T47D (cell line): ENCODE results near the gene SSBP4.

Experiments
- DNase-seq, 2 experiments: peaks; one replicate each; pipeline versions ENCODE4 v3.0.0 to v3.0.0-alpha.2; 2011 to 2012; ENCODE audit warnings: low read depth in 1 of 2, low spot score in 1 of 2
- JUND ChIP-seq: IDR thresholded peaks from 2 replicates; pipeline ENCODE4 v1.6.1; 2012; ENCODE audit warnings: low read depth
- in situ Hi-C: cut with HindIII; loops from 2 replicates; pipeline ENCODE4 v1.10.0; 2016; ENCODE audit warnings: low sequenced_read_pairs, low pct_unique_long_range_greater_than_20kb

SSBP4 gene

DNA sequence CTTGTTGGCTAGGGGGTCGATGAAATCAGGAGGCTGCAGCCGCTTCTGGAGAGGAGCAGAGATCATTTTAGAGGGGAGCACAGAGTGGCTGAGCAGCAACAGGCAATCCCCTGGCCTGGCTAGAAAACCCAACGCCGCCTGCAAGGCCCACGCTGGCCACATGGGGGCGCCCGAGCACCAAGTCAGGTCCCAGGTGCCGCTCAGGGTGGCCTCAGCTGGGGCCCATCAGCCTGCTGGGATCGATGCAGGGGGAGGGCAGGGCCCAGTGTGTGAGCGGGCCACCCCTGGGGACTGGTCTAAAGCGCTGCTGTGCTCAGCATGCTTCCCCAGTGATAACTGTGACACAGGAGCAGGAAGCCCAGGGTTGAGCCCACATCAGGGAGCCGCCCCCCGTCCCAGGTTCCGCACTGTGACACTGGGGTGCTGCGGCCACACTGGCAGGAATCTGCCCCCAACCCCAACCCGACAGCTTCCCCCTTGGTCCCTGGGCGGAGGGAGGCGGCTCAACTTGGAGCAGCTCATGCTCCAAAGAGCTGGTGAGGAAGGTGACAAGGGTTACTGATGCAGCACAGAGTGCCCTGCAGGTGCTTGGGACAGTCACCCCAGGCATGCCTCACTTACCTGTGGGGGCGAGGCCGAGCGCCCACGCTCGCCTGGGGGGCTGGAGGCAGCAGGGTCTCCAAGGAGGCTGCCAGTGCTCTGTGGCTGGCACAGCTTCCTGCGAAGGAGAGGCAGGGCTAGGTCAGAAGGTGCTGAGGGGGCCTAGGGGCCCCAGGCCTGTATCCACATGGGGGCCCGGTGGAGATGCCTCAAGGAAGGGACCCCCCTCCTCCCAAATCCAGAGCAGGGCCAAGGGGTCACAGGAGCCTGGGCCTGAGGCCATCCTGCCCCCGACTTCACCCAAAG, 32.0 kb downstream of the SSBP4 start:
- no peak for TF ChIP-seq JUND
- peak; percentile 53 to 73 for DNase-seq
- in situ Hi-C loops = no loop called here

DNA sequence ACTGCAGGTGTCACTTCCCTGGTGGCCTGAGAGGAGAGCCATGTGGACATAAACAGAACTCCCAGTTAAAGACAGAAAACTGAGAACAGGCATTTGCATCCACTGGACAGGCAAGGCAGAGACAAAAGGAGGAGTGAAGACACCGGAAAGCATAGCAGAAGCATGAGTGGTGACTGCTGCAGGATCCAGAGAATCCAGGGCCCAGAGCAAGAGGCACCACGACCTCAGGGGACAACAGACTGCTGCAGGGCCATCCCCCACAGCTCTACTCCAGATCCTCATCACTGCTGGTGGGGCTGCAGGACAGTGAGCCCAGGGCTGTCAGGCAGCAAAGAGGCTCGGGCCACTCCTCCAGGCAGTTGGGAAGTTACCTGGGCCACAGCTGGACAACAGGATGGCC, 33.2 kb downstream of the SSBP4 start:
- in situ Hi-C loops = no loop called here
- DNase-seq = no peak
- TF ChIP-seq JUND = no peak

DNA sequence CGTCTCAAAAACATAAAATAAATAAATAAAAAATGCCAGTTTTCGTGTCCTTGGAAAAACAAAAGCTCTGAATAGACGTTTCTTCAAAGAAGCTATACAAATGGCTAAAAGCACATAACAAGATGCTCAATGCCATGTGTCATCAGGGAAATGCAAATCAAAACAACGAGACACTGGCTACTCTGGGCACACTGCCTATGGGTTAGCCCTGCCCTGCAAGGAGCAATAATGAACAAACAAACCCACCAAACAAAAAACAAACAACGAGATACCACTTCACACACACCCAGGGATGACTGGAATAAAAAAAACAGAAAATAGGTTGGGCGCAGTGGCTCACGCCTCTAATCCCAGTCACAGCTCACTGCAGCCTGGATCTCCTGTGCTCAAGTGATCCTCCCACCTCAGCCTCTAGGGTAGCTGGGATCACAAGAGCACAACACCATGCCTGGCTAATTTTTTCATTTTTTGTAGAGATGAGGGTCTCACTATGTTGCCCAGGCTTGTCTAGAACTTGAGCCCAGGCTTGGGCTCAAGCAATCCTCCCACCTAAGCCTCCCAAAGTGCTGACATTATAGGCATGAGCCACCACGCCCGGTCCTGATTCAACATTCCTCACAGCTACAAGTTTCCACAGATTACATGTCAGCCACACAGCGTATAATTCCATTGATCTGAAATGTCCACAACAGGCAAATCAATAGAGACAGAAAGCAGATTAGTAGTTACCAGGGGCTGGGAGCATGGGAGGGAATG, 34.2 kb downstream of the SSBP4 start:
- in situ Hi-C loops = no loop called here
- TF ChIP-seq JUND = no peak
- no peak for DNase-seq

- no peak for DNase-seq
- no peak for TF ChIP-seq JUND
- in situ Hi-C loops = no loop called here
These were observed 37.1 kb downstream of the SSBP4 start for GRCh38 chr19:18456279-18456678.

DNA sequence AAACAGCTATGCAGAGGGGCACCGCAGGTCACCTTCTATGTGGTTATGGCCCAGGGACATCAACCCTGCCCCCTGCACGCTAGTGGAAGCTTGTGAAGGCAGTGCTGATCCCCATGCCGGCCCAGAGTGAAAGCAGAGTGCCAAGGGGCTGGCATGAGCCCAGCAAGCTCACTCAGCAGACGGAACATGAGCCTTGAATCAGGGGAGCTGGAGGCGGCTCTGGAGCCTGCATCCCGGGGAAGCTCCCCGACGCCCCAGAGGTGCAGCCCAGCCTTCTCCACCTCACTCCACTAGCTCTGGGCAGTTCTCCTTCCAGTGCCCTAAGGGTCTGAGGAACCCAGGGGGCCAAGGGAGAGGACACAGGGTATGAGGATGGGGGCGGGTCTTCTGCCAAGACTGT, 37.8 kb downstream of the SSBP4 start:
- DNase-seq = no peak
- no peak for TF ChIP-seq JUND
- in situ Hi-C loops = no loop called here

GRCh38 chr19:18457483-18458331, 38.5 kb downstream of the SSBP4 start:
- DNase-seq = no peak
- in situ Hi-C loops = no loop called here
- TF ChIP-seq JUND = no peak

DNA sequence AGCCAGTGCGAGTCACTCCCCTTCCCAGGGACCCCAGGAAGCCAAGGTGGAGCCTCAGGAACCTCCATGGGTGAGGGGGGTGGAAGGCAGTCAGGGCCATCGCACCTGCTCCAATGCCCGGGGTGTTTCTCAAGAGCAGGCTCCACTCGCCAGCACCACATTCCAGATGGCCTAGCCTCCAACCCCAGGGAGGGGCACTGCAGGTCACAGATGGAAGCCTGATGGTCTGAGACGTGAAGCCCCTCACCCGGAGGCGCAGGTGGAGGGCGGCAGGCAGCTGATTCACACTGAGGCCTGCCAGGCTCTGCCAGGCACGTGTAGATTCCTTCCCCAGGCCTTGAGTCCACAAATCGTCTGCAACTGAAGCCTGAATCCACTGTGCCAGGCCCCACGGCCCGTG, 41.7 kb downstream of the SSBP4 start:
- in situ Hi-C loops = no loop called here

DNA sequence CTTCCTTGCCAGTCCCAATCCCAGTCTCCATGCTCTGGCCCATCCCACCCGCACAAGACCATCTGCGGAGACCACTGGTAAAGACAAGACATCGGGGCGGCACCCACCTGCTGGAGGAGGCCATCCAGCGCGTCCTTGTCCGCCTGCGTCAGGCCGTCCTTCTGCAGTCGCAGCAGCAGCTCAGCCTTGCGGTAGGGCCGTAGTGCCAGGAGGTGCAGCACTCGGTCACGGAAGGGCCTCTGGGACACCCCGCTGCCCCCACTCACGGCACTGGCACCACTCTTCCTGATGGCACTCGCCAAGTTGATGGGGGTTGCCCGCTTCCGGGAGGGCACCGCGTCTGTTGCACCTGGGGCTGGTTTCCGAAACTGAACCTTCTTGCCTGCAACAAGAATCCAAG, 42.3 kb downstream of the SSBP4 start:
- in situ Hi-C loops = no loop called here
- no peak for DNase-seq
- no peak for TF ChIP-seq JUND

More for the DNA sequence above, 41.7 kb downstream of the SSBP4 start:
- no peak for TF ChIP-seq JUND
- no peak for DNase-seq

GRCh38 chr19:18464646-18465045, 45.4 kb downstream of the SSBP4 start:
- DNase-seq = peak in 1 of 2 experiments; percentile 60
- no peak for TF ChIP-seq JUND
- in situ Hi-C loops = no loop called here

DNA sequence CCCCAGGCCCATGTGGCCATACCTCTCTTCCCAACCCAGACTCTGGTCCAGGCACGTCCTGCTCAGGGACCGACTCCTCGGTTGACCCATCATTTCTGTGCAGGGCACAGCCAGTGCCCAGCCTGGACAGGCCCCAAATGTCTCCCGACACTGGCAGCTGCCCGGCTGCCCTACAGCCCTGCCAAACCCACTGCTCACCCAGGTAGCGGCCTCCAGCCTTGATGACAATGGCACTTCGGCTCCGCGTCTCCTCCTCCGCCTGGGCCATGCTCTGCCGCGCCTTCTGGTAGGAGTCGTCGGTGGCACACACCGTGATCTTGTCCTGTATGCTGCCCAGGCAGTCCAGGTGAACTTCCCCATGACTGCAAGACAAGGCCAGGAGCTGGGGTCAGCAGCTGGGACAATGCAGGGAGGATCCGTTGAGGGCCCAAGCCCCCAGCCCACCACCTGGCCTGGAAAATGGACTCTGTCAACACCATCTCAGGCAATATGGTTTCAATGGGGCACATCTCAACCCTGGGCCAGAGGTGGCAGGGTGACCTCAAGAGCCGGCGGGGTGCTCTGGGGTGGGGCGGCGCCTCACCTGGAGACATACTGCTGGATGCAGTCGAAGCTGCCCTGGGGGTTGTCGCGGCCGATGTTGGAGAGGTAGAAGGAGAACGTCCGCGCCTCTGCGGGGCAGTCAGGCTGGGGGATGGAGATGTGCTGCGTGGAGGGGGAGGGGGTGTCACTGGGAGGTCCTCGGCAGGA, 46.2 kb downstream of the SSBP4 start:
- DNase-seq = no peak
- in situ Hi-C loops = no loop called here

GRCh38 chr19:18465964-18466339, 46.8 kb downstream of the SSBP4 start:
- no peak for TF ChIP-seq JUND
- in situ Hi-C loops = no loop called here

More for the DNA sequence above, 46.2 kb downstream of the SSBP4 start:
- TF ChIP-seq JUND = no peak

GRCh38 chr19:18466354-18466753, 47.2 kb downstream of the SSBP4 start:
- no peak for TF ChIP-seq JUND
- in situ Hi-C loops = no loop called here
- DNase-seq = no peak

More at GRCh38 chr19:18465964-18466339, 46.8 kb downstream of the SSBP4 start:
- no peak for DNase-seq
